Measurements from ENCODE around the gene MYH16.

- no peak for TF ChIP-seq CTCF (IDR thresholded peaks at IDR 0.05)
- no peak for TF ChIP-seq POLR2A (IDR thresholded peaks at IDR 0.05)
- TF ChIP-seq EP300 (IDR thresholded peaks at IDR 0.05), result no peak
These were observed 58.4 kb downstream of the MYH16 start for GRCh38 chr7:99331002-99331401.
